Epithelial cell of esophagus (primary cell): ENCODE results near the gene RAI2.

Source experiments
- DNase-seq: peaks from one replicate; pipeline ENCODE4 v3.0.0; 2010; ENCODE audit warnings: low read depth
- H3K4me3 ChIP-seq: 2 replicates; pipeline ENCODE4 v1.5.1; 2011; ENCODE audit warnings: mild to moderate bottlenecking, low read length, control low read depth
- TF ChIP-seq, protein P1 (sequence below): IDR thresholded peaks from 2 replicates; pipeline ENCODE4 v1.5.1; 2011; ENCODE audit warnings: low read depth, mild to moderate bottlenecking, low read length, control low read depth, inconsistent platforms; ENCODE audit not compliant: insufficient read depth; ENCODE audit errors: missing control alignments

Gene RAI2

GRCh38 chrX:17779434-17779833 is 81.7 kb downstream of the RAI2 start:
- no peak overlapping the region for H3K4me3 ChIP-seq
- TF ChIP-seq, protein P1, sequence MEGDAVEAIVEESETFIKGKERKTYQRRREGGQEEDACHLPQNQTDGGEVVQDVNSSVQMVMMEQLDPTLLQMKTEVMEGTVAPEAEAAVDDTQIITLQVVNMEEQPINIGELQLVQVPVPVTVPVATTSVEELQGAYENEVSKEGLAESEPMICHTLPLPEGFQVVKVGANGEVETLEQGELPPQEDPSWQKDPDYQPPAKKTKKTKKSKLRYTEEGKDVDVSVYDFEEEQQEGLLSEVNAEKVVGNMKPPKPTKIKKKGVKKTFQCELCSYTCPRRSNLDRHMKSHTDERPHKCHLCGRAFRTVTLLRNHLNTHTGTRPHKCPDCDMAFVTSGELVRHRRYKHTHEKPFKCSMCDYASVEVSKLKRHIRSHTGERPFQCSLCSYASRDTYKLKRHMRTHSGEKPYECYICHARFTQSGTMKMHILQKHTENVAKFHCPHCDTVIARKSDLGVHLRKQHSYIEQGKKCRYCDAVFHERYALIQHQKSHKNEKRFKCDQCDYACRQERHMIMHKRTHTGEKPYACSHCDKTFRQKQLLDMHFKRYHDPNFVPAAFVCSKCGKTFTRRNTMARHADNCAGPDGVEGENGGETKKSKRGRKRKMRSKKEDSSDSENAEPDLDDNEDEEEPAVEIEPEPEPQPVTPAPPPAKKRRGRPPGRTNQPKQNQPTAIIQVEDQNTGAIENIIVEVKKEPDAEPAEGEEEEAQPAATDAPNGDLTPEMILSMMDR, result no peak
- no peak for DNase-seq

DNA sequence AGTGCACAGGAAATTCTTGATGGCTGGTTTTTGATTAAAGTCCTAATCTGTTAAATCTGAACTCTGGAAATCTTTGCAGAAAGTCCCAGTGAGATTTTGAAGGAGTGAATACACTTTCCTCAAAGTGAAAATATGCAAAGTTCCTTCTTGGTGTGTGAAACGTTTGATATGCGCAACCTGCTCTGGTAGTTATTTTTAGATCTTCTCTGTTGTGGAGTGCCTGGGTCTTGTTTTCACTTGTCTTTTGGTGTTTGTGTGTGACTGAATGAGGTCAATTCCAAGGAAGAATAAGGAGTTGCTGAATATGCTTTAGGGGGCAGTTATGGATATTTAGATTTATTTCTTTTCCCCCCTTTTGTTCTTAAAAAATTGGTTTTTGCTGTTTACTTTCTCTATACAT is 82.1 kb downstream of the RAI2 start:
- TF ChIP-seq, protein P1, result no peak
- DNase-seq, result peak; percentile 15
- H3K4me3 ChIP-seq, result no peak overlapping the region

DNA sequence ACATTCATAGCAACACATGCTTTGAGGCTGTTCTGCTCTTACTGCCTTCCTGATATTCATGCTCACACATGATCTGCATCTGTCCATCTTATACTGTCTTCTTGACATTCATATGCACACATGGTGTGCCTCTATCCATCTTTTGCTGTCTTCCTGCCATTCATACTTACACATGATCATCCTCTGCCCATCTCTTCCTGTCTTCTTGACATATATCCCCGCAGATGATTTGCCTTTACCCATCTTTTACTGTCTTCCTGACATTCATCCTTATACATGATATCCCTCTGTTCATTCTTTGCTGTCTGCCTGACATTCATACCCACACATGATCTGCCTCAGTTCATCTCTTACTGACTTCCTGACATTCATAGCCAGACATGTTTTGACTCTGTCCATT is 87.0 kb downstream of the RAI2 start:
- H3K4me3 ChIP-seq, result no peak overlapping the region
- no peak for DNase-seq
- TF ChIP-seq, protein P1, result no peak

- DNase-seq, result no peak
- H3K4me3 ChIP-seq, result no peak overlapping the region
- TF ChIP-seq, protein P1, result no peak
Observed at GRCh38 chrX:17773221-17773876, 87.7 kb downstream of the RAI2 start.

GRCh38 chrX:17769701-17770269 is 91.3 kb downstream of the RAI2 start:
- TF ChIP-seq, protein P1, result no peak
- DNase-seq, result no peak

DNA sequence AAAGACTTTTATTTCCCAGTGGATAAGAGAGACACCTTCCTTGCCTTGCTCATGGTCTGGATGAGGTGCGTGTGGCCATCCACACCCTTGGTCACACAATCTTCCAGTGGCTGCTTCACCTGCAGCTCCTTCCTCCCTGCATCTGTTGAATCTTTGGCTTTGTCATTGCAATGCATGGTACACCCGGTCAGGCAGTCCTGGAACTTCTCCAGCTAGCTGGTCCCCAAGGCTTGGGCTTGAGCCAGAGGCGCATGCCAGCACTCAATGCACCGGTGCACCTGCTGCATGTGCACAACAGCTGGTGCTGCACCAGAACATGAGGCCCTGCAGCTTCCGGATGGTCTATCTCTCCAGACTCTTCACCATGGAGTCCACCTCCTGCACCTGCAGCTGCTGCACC is 92.1 kb downstream of the RAI2 start:
- H3K4me3 ChIP-seq, result no peak overlapping the region
- TF ChIP-seq, protein P1, result no peak
- no peak for DNase-seq

More at GRCh38 chrX:17769701-17770269, 91.3 kb downstream of the RAI2 start:
- H3K4me3 ChIP-seq, result no peak overlapping the region

DNA sequence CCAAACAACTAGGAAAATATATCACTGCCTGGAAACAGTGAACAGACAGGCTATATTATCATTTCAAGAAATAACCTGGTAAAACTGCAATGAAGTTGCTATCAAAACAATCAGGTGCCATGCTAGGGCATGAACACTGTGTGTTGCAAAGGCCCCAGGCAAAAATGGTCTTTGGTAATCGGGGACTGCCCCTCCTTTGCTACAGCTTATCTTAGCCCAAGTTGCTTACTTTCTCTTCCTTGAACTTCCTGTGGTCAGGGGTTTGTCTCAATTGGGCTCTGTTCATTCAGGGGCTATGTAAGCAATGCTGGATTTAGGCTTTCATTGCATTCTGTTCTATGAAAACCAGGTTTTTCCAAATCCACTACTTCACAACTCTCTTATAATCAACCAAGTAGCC is 93.4 kb downstream of the RAI2 start:
- H3K4me3 ChIP-seq, result no peak overlapping the region
- TF ChIP-seq, protein P1, result no peak
- DNase-seq, result peak; percentile 36
